ENCODE results near the gene TPI1.
A peak's percentile ranks its signal among the peaks of the same experiment; 100 is the strongest.

Gene TPI1

DNA sequence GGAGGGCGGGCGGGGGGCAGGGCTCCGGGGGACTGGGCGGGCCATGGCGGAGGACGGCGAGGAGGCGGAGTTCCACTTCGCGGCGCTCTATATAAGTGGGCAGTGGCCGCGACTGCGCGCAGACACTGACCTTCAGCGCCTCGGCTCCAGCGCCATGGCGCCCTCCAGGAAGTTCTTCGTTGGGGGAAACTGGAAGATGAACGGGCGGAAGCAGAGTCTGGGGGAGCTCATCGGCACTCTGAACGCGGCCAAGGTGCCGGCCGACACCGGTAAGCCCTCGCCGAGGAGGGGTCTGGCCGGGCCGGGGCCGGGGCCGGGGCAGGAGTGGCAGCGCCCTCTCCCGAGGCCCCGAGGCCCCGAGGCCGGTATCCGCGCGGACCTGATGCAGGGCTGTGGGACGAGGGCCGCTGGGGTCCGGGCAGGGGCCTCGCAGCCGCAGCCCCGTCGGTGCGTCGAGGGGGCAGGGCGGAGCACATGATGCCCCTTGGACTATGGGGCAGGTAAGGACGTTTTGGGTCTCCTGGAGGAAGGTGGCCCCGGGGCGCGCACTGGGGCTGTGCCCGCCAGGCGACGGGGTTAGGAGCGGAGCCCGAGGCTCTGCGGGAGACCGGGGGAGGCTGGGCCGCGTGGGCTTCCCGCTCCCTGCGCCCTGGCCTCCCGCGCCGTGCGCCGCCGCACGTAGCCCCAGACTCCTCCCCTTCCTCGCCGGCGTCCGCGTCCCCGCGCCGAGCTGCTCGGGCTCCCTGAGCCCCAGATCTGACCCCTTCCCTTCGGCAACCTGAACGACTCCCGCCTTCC lies at the start of gene TPI1:
Gene TPI1, plus strand, starts transcription at position 119 of the 798 bp plus-strand sequence. Its CDS starts 36 bp downstream, at position 155.
- peak; percentile 41 to 63 for DNase-seq

DNA sequence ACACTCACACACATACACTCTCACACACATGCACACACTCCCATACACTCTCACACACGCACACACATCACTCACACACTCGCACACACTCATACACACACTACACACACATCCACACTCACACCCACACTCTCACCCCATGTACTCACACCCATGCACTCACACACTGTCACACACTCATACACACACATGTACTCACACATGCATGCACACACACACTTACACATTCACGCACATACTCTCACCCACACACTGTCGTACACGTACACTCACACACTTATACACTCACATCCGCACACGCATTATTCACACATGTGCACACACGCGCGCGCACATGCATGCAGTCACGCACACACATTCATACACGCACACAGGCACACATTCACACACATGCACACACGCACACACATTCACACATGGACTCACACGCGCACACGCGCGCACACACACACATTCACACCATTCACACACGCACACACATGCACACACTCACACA lies 49.6 kb upstream of the TPI1 start:
- DNase-seq, result no peak

- DNase-seq, result no peak
These were observed 49.1 kb upstream of the TPI1 start for GRCh38 chr12:6818222-6818621.

- DNase-seq, result no peak
These were observed 48.7 kb upstream of the TPI1 start for GRCh38 chr12:6818645-6819044.

GRCh38 chr12:6819106-6820030 lies 48.0 kb upstream of the TPI1 start:
- DNase-seq, result no peak

- DNase-seq, result no peak
These were observed 47.2 kb upstream of the TPI1 start for GRCh38 chr12:6820166-6820565.

DNA sequence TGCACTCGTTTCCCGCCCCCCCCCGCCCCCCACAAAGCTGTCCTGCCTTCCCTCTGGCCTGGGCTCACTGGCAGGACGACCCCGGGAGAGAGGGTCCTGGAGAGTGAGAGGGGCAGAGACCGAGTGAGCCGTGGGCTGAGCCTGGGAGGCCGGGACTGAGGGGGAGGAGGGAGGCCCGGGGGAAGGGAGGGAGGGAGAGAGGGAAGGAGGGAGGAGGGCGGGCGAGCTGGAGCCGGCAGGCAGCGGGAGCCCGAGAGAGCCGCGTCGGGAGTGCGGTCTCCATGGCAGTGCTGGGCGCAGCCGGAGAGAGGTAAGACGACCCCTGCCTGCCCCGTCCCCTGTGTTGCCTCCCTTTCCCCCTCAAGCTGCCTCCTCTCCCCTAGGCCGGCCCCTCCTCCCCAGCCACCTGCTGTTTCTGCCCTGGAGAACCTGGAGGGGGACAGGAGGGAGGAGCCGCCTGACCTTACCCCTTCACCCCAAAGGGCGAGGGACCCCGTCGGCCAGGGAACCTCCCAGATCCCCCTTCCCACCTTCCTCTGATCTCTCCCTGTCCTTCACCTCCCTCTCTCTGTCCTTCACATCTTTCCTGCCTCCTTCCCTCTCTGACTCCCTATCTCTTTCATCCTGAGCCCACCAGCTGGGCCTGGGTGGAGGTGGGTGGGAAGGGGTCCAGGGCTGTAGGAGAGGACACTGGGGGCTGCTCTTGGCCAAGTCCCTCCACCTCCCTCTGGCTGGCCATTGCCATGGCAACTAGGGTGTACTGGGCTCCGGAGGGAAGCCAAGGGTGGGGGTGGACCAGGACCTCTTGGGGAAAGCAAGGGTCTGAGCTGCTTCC lies 45.5 kb upstream of the TPI1 start, which contains the start of gene GPR162:
Gene GPR162, plus strand, starts transcription at position 231 of the 835 bp plus-strand sequence. CDS start 2,078 bp downstream, outside the sequence.
- peak; percentile 39 to 65 for DNase-seq

DNA sequence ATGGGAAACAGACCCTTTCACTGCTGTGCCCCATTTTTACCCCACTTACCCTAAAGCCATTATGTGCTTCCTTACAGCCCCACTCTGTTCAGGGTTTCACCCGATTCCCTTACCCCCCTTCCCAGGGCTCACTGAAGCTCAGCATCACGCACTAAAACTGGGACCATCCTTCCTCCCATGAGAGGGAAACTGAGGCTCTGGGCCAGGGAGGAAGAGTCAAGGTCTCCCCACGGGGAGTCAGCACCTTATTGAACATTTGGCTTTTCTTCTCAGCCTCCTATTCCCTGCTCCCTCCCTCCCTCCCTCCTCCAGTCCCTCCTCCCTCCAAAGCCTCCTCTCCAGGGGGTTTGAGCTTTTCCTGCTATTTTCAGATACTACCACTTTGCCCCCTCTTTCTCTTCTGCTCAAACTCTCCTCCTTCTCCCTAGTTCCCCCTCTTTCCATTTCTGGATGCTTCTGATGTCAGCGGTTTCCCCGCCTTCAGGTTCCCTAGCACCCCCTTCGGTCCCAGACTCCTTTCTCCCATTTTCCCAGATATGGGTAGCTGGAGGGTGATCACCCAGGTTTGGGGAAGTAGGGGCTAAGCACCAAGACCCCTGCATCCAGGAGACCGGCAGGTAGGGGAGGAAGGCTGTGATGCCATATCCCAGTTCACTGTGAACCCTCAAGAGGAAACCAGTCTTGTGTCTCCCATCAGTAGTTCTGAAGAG lies 44.8 kb upstream of the TPI1 start:
- DNase-seq, result no peak

GRCh38 chr12:6823182-6824084 lies 43.9 kb upstream of the TPI1 start:
- no peak for DNase-seq

- DNase-seq, result no peak
These were observed 43.1 kb upstream of the TPI1 start for GRCh38 chr12:6824085-6824775.

DNA sequence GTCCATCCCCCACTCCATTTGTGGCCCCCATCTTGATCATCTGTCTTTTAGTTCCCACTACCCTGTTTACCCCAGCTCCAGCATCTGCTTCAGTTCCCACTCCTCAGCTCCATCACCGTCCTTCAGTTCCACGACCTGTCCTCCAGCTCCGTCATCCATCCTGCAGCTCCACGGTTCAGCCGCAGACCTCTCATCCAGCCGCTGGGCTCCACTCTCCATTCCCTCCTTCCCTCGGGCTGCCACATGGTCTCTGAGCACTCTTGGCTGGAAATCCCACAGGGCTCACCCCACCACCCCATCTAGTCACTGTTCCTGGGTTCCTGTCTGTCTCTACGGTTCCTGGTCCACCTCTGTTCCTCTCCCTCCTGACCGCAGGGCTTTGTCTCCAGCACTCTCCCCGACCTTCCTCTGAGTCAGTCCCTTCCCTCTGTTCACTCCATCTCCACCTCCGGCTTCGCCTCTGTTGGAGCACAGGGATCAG lies 42.4 kb upstream of the TPI1 start:
- DNase-seq, result no peak

GRCh38 chr12:6825398-6826124 lies 41.8 kb upstream of the TPI1 start:
- peak; percentile 57 to 68 for DNase-seq

- no peak for DNase-seq
These were observed 41.1 kb upstream of the TPI1 start for GRCh38 chr12:6826125-6826733.

DNA sequence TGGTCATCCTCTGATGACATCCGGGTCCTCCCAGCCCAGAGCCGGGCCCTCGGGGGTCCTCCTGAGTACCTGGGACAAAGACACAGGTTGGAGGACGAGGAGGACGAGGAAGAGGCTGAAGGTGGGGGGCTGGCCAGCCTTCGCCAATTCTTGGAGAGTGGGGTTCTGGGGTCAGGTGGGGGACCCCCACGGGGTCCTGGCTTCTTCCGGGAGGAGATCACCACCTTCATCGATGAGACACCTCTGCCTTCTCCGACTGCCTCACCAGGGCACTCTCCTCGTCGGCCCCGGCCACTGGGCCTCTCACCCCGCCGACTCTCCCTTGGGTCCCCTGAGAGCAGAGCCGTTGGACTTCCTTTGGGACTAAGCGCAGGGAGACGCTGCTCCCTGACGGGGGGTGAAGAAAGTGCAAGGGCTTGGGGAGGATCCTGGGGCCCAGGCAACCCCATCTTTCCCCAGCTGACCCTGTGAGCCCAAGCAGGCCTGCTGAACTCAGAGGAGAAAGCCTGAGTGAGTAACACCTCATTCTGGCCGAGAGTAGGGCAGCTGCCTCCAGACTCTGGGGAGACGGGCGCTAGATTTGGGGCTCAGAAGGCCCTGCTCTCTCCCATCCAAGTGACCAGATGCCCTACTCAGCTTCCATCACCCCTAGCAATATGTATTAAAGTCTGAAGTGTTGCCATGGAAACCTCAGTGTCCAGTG lies 40.4 kb upstream of the TPI1 start:
- DNase-seq, result no peak

DNA sequence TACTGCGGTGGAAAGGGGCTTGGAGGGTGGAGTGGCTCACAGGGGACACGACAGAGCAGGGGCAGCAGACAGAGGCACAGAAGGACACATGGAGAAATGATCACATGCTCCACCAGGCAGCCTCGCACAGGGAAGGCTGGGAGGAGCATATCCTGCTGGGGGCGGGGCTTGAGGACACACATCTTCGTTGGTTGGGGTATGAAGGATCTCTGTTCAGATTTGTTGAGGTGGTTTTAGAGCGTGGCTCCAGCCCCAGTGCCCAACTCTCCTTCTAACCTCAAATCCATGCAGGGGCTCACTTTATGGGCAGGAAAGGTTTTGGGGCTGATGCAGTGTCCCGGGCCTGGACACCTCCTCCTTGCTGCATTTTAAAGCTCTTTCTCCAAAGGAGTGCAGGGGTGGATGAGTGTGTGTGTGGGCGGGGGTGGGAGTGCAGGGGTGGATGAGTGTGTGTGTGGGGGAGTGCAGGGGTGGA lies 39.9 kb upstream of the TPI1 start:
- peak; percentile 78 to 85 for DNase-seq

GRCh38 chr12:6827982-6828780 lies 39.1 kb upstream of the TPI1 start, which contains the start of gene P3H3:
Gene P3H3, plus strand, starts transcription at chr12:6828407. Its CDS starts 34 bp downstream, at chr12:6828441.
- peak in 1 of 2 experiments; percentile 29 for DNase-seq
